ENCODE measurements around the gene NANS. TPM values are rescaled to one million over a fixed set of nuclear protein-coding genes. Genes with fewer than 3 reads are reported as not detected.
"Not testable (repeated sequence)": the region's sequence is repeated elsewhere in the genome, so short reads cannot be mapped to it uniquely, and the experiment has no call there.

Gene NANS
- total RNA-seq, 1 experiment from 2014 or later = 40.4 TPM

DNA sequence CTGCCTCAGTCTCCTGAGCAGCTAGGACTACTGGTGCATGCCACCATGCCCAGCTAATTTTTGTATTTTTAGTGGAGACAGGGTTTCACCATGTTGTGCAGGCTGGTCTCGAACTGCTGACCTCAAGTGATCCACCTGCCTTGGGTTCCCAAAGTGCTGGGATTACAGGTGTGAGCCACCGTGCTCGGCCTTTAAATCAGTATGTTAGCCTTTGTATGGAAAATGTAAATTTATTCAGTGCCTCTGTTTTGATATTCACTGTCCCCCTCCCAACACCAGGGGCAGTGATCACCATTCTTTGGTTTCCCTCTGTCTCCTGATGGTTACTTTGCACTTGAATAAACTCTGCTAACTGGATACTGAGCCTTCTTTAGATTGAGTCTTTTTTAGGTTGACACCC, 34.1 kb downstream of the NANS start:
- not testable (repeated sequence) for H3K9me3 ChIP-seq (ENCODE audit: control insufficient read depth, low read depth, low read length); H3K4me2 ChIP-seq (ENCODE audit: insufficient read depth, insufficient read length, low read length); H2BK5ac ChIP-seq (ENCODE audit: insufficient read length, low read length); H2BK20ac ChIP-seq (ENCODE audit: low read depth, low read length, poor library complexity, severe bottlenecking); H3K4ac ChIP-seq (ENCODE audit: low read depth, low read length); H3K23ac ChIP-seq (ENCODE audit: insufficient read length, low read depth, low read length); H2BK15ac ChIP-seq (ENCODE audit: low read depth, low read length); H3K9ac ChIP-seq (ENCODE audit: extremely low read depth, insufficient read length, low read length); H3K9me3 Mint-ChIP-seq; H4K20me1 ChIP-seq (ENCODE audit: control insufficient read depth, insufficient read depth, insufficient read length); H4K5ac ChIP-seq (ENCODE audit: insufficient read length, low read depth, low read length); H3K56ac ChIP-seq (ENCODE audit: insufficient read length, low read depth, low read length); H2AFZ ChIP-seq (ENCODE audit: low read length); H2BK12ac ChIP-seq (ENCODE audit: insufficient read length, low read depth, low read length); H3K79me1 ChIP-seq (ENCODE audit: insufficient read depth, low read depth, low read length, poor library complexity, severe bottlenecking); H3K79me2 ChIP-seq (ENCODE audit: insufficient read depth, low read length); H3K14ac ChIP-seq (ENCODE audit: insufficient read depth, low read length); H2BK120ac ChIP-seq (ENCODE audit: low read depth, low read length, poor library complexity, severe bottlenecking); H3K18ac ChIP-seq (ENCODE audit: insufficient read length, low read depth, low read length); H3K23me2 ChIP-seq (ENCODE audit: insufficient read length, low read depth, low read length, poor library complexity, severe bottlenecking); H4K91ac ChIP-seq (ENCODE audit: insufficient read length, low read depth, low read length); H4K8ac ChIP-seq (replicated peaks; ENCODE audit: insufficient read length, low read depth, low read length); H3T11ph ChIP-seq (ENCODE audit: low read length); H3K27ac ChIP-seq (ENCODE audit: insufficient read length, low read depth, low read length); H2AK5ac ChIP-seq (ENCODE audit: insufficient read length, low read length); H3K4me1 ChIP-seq (ENCODE audit: insufficient read depth, low read length); H3K27me3 ChIP-seq (ENCODE audit: insufficient read depth, low read length)
- Mint-ChIP-seq H3K27me3 (ENCODE audit: low read depth) (peaks cover 13% of the 10 kb centered on the region), H3K27ac (peak overlapping the region in 1 of 3 experiments; percentile 29; a peak in 1 of 7 replicates), H3K4me1 (peaks cover 52 to 54% of the 10 kb centered on the region in 2 experiments), H3K36me3 (ENCODE audit: insufficient read depth in 1 of 3, low read depth in 3 of 3) (peaks cover 6 to 13% (median 9%) of the 10 kb centered on the region in 3 experiments; a peak in 5 of 7 replicates), H3K4me3 (0 out of 5 replicates have a peak overlapping the region, but pooled peaks of 1 of the 2 experiments have one; percentile 9)
- TF ChIP-seq, protein P1, sequence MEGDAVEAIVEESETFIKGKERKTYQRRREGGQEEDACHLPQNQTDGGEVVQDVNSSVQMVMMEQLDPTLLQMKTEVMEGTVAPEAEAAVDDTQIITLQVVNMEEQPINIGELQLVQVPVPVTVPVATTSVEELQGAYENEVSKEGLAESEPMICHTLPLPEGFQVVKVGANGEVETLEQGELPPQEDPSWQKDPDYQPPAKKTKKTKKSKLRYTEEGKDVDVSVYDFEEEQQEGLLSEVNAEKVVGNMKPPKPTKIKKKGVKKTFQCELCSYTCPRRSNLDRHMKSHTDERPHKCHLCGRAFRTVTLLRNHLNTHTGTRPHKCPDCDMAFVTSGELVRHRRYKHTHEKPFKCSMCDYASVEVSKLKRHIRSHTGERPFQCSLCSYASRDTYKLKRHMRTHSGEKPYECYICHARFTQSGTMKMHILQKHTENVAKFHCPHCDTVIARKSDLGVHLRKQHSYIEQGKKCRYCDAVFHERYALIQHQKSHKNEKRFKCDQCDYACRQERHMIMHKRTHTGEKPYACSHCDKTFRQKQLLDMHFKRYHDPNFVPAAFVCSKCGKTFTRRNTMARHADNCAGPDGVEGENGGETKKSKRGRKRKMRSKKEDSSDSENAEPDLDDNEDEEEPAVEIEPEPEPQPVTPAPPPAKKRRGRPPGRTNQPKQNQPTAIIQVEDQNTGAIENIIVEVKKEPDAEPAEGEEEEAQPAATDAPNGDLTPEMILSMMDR (conservative IDR thresholded peaks at IDR 0.05) = peak; percentile 62
- DNase-seq = peak; percentile 68
- WGBS (ENCODE audit: extremely low coverage, insufficient read length, low lambda C conversion rate) = no CpG with 5 or more reads among the region's 3 CpGs
